Measurements from ENCODE around the gene PRPF40B. TPM values are rescaled to one million over a fixed set of nuclear protein-coding genes. Genes with fewer than 3 reads are reported as not detected.

PRPF40B gene
- total and polyA plus RNA-seq, 9 of the 15 experiments (the other 6 are each of a cell fraction or from before 2014, with no cell fraction given): 0.55 to 10.6 (median 4.8) TPM

DNA sequence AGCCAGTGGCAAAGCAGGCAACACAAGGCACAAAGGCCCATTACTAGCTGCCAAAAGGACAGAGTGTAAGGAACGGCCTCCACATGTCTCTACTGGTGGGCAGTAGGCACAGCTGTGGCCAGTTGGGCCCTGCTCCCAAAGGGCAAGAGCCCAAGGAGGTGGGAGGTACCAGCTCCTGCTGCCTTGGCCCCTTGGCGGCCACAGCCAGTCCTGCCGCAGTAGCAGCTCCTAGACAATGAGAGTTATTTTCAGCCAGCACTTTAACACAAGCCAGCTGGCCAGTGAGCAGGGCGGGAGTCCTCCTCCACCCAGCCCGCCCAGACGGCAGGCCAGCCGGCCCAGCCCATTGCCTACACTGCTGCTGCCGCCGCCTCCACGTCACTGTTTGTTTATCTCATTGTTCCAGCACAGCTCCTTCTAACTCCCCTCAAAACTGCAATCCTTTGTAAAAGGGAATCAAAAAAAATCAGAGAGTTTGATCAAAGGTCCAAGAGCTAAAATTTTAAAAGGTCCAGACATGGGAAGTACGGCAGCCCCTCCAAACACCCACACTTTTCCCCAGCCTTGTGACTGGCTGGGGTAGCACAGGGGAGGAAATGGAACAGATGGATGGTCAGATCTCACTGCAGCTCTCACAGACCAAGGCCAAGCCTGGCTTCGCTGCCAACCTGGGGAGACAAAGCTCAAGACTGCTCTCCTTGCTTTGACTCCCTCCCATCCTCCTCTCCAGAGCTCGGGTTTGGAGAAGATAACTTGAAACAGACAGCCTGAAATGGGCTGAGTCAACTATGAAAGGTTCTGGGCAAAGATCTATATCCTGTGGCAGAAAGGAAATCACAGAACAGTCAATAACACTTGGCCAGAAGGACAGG lies 50.3 kb downstream of the PRPF40B start (continued):
- TF ChIP-seq PHF20 (IDR thresholded peaks at IDR 0.05; ENCODE audit: partially characterized antibody) (no peak), SRSF3 (IDR thresholded peaks at IDR 0.05; ENCODE audit: insufficient read depth, low read length) (no peak), ADNP (tag; IDR thresholded peaks at IDR 0.05) (no peak), GTF3C2 (IDR thresholded peaks at IDR 0.05; ENCODE audit: borderline replicate concordance, extremely low read depth, insufficient read length) (no peak), MYNN (IDR thresholded peaks at IDR 0.05) (no peak; the same call in 1 of the 2 replicates), MYNN (CRISPR knock-in tag; IDR thresholded peaks at IDR 0.05) (no peak), ZBED1 (IDR thresholded peaks at IDR 0.05) (no peak), TAF1 (IDR thresholded peaks at IDR 0.05; ENCODE audit: control insufficient read depth, extremely low read depth, insufficient read depth, low read length, severe bottlenecking) (no peak), ZNF586 (CRISPR knock-in tag; conservative IDR thresholded peaks at IDR 0.05) (no peak), GABPB2 (CRISPR knock-in tag; conservative IDR thresholded peaks at IDR 0.05) (no peak), ZNF174 (CRISPR knock-in tag; IDR thresholded peaks at IDR 0.05) (no peak)
- TF ChIP-seq, protein P1, sequence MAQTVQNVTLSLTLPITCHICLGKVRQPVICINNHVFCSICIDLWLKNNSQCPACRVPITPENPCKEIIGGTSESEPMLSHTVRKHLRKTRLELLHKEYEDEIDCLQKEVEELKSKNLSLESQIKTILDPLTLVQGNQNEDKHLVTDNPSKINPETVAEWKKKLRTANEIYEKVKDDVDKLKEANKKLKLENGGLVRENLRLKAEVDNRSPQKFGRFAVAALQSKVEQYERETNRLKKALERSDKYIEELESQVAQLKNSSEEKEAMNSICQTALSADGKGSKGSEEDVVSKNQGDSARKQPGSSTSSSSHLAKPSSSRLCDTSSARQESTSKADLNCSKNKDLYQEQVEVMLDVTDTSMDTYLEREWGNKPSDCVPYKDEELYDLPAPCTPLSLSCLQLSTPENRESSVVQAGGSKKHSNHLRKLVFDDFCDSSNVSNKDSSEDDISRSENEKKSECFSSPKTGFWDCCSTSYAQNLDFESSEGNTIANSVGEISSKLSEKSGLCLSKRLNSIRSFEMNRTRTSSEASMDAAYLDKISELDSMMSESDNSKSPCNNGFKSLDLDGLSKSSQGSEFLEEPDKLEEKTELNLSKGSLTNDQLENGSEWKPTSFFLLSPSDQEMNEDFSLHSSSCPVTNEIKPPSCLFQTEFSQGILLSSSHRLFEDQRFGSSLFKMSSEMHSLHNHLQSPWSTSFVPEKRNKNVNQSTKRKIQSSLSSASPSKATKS (CRISPR knock-in tag; IDR thresholded peaks at IDR 0.05): no peak
- TF ChIP-seq, protein P2, sequence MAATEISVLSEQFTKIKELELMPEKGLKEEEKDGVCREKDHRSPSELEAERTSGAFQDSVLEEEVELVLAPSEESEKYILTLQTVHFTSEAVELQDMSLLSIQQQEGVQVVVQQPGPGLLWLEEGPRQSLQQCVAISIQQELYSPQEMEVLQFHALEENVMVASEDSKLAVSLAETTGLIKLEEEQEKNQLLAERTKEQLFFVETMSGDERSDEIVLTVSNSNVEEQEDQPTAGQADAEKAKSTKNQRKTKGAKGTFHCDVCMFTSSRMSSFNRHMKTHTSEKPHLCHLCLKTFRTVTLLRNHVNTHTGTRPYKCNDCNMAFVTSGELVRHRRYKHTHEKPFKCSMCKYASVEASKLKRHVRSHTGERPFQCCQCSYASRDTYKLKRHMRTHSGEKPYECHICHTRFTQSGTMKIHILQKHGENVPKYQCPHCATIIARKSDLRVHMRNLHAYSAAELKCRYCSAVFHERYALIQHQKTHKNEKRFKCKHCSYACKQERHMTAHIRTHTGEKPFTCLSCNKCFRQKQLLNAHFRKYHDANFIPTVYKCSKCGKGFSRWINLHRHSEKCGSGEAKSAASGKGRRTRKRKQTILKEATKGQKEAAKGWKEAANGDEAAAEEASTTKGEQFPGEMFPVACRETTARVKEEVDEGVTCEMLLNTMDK (IDR thresholded peaks at IDR 0.05; ENCODE audit: borderline replicate concordance, insufficient read depth, low read depth, low read length, poor library complexity, severe bottlenecking): no peak

Measured in K562 (cell line).